Coronary artery (tissue), 2 donors: ENCODE data around the gene PRDM16.

Experiments used
- DNase-seq: peaks from one replicate; pipeline ENCODE4 v3.0.0-alpha.2; 2017; ENCODE audit warnings: low spot score
- H3K27ac ChIP-seq, 2 donors: fragments of 200-600 bp; sonication (generic); one replicate each; pipeline ENCODE4 v1.5.1; 2016 to 2019
- H3K4me3 ChIP-seq: fragments of 200-600 bp; sonication (generic); 2 replicates; pipeline ENCODE4 v1.5.1; 2016; ENCODE audit warnings: mild to moderate bottlenecking, moderate library complexity
- TF ChIP-seq, protein P1 (sequence below): fragments of 200-600 bp; sonication (generic); IDR thresholded peaks from one replicate; pipeline ENCODE4 v1.5.1; 2019; ENCODE audit warnings: antibody characterized with exemption

Gene PRDM16

DNA sequence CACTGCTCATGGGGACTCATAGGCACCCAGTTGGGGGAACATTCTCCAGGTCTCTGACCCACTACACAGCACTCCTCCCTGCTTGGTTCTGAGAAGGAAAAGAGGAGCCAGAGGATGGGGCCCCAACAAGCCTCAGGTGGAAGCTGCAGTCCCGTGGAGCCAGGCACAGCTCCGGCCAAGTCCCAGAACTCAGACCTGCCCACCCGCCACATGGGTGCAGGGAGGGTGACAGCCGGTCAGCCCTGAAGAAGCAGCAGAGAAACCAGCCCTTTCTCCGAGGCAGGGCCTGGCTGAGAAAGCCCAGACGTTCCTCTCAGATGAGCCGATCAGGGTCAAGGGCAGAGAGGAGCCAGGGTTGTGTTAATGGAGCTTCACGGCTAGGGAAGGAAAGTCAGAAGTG is 106.5 kb downstream of the PRDM16 start:
- DNase-seq: no peak
- H3K4me3 ChIP-seq: peak overlapping the region; percentile 58
- H3K27ac ChIP-seq: peak overlapping the region; percentile 93 to 97
- TF ChIP-seq, protein P1, sequence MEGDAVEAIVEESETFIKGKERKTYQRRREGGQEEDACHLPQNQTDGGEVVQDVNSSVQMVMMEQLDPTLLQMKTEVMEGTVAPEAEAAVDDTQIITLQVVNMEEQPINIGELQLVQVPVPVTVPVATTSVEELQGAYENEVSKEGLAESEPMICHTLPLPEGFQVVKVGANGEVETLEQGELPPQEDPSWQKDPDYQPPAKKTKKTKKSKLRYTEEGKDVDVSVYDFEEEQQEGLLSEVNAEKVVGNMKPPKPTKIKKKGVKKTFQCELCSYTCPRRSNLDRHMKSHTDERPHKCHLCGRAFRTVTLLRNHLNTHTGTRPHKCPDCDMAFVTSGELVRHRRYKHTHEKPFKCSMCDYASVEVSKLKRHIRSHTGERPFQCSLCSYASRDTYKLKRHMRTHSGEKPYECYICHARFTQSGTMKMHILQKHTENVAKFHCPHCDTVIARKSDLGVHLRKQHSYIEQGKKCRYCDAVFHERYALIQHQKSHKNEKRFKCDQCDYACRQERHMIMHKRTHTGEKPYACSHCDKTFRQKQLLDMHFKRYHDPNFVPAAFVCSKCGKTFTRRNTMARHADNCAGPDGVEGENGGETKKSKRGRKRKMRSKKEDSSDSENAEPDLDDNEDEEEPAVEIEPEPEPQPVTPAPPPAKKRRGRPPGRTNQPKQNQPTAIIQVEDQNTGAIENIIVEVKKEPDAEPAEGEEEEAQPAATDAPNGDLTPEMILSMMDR: no peak

DNA sequence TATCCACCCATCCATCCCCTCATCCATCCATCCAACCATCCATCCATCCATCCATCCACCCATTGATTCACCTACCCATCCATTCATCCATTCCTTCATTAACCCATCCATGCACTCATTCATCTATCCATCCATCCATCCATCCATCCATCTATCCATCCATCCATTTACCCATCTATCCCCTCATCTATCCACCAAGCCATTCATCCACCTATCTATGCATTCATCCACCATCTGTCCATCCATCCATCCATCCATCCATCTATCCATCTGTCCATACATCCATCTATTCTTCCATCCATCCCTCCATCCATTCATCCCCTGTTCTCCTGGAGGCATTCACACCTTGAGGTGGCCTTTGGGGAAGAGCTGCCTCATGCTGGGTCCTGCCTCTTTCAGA is 107.0 kb downstream of the PRDM16 start:
- no peak for DNase-seq
- TF ChIP-seq, protein P1: no peak
- peak overlapping the region; percentile 93 to 97 for H3K27ac ChIP-seq

DNA sequence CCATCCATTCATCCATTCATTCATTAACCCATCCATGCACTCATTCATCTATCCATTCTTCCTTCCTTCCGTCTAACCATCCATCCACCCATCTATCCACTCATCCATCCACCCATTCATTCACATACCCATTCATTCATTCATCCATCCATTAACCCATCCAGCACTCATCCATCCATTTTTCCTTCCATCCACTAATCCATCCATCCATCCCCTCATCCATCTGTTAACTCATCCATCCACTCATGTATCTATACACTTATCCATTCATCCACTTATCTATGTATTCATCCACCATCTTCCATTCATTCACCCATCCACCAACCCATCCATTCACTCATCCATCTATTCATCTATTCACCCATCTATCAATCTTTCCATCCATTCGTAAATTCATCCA is 107.8 kb downstream of the PRDM16 start:
- DNase-seq: no peak
- TF ChIP-seq, protein P1: no peak
- Histone ChIP-seq H3K27ac (no peak overlapping the region), H3K4me3 (no peak overlapping the region)

More for the DNA sequence above, 107.0 kb downstream of the PRDM16 start:
- H3K4me3 ChIP-seq: no peak overlapping the region

DNA sequence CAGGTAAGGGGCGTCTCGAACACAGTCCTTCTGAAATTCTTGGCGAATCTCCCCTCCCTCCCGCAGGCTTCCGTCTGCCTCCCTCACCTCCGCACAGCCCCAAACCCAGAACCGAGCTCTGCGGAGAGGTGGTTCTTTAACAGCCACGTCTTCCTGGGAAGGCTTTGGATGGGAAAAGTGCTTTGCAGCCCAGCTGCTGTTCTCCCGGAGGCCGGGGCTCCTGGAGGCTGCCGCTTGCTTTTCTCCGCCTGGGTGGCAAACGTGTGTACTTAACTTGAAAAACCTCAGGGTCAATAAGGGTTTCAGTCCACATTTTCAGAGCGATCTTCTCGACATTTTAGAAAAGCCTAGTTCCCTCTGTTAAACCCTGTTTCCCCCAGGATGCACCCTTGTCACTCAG is 109.3 kb downstream of the PRDM16 start:
- DNase-seq: no peak
- TF ChIP-seq, protein P1: no peak
- H3K4me3 ChIP-seq: no peak overlapping the region
- H3K27ac ChIP-seq: peak overlapping the region in 1 of 2 donors; percentile 35

DNA sequence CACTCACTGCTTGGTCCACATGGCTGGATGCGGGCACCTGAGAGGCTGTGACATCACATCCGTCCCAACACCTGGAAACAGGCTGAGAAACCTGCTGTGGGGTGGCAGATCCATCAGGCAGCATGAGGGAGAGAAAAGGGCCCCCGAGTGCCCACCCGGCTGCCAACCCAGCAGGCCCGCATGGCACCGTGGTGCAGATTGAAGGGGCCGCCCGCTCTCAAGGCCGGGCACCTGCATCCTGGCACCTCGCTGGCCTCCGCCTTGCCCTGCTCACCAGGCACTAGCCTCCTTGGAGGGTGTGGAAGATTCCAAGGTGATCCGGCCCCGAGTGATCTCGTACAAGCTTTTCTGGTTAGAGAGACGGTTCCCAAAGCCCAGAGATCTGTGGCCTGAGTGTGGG is 110.5 kb downstream of the PRDM16 start:
- Histone ChIP-seq H3K4me3 (no peak overlapping the region), H3K27ac (peak overlapping the region; percentile 20 to 45)
- no peak for DNase-seq
- TF ChIP-seq, protein P1: no peak

DNA sequence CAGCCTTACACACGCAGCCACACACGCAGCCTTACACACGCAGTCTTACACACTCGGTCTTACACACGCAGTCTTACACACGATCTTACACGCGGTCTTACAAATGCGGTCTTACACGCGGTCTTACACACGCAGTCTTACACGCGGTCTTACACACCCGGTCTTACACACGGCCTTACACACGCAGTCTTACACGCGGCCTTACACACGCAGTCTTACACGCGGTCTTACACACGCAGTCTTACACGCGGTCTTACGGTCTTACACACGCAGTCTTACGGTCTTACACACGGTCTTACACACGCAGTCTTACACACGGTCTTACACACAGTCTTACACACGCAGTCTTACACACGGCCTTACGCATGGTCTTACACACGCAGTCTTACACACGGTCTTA is 111.9 kb downstream of the PRDM16 start:
- TF ChIP-seq, protein P1: no peak
- no peak for DNase-seq
- Histone ChIP-seq H3K4me3 (no peak overlapping the region), H3K27ac (no peak overlapping the region)

DNA sequence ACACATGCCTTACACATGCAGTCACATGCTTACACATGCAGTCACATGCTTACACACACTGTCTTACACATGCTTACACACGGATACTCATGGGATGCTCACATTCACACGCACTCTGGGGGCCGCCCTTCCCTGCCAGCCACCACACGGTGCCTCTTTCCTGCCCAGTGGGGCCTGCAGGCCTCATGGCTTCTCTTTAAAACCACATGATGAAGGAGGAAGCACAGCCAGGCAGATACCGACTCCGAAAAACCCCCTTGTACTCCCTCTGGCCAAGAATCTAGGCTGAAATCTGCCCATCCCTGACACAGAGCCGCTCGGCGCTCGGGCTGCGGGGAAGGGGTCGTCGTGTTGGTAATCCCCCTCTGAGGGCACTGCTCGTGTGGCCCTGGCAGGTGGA is 113.0 kb downstream of the PRDM16 start:
- TF ChIP-seq, protein P1: no peak
- no peak overlapping the region for H3K4me3 ChIP-seq
- peak overlapping the region; percentile 36 to 72 for H3K27ac ChIP-seq
- no peak for DNase-seq
